OCI-LY7 (cell line): ENCODE data around the gene MAP3K2. TPM values are rescaled to one million over a fixed set of nuclear protein-coding genes. Genes with fewer than 3 reads are reported as not detected.

ENCODE experiments used
- BruUV-seq: library from RNA; stranded (reverse); fragments of 400-500 nt; replicated peaks from 2 replicates; lab custom pipeline; 2021; lab: Mats Ljungman, UMichigan
- CTCF ChIA-PET: fragments of 300-600 bp; sonication (Branson Sonifier 250); formaldehyde crosslinking; loops from one replicate; lab custom pipeline; 2022; ENCODE audit warnings: antibody characterized with exemption; ENCODE audit not compliant: unreplicated experiment; lab: Charles Lee
- POLR2A ChIA-PET: fragments of 300-600 bp; sonication (Branson Sonifier 250); formaldehyde crosslinking; loops from one replicate; lab custom pipeline; 2022; ENCODE audit warnings: antibody characterized with exemption; lab: Charles Lee
- DNase-seq: peaks from one replicate; pipeline ENCODE4 v3.0.0-alpha.2; 2015; ENCODE audit warnings: low spot score
- H2AFZ ChIP-seq: fragments of 200-600 bp; sonication (generic), shearing (Covaris generic); 2 replicates; pipeline ENCODE4 v1.6.1; 2014; ENCODE audit warnings: mild to moderate bottlenecking, antibody characterized with exemption, low read length, moderate library complexity
- H3K27ac ChIP-seq: fragments of 200-600 bp; sonication (generic); 2 replicates; pipeline ENCODE4 v1.5.1; 2014; ENCODE audit warnings: mixed run types, low read depth, mild to moderate bottlenecking, moderate library complexity, low read length, inconsistent platforms; ENCODE audit not compliant: poor library complexity, severe bottlenecking
- H3K36me3 ChIP-seq: fragments of 200-600 bp; sonication (generic); 2 replicates; pipeline ENCODE4 v1.6.1; 2014; ENCODE audit warnings: mild to moderate bottlenecking, antibody characterized with exemption, low read length, moderate library complexity, mixed read lengths; ENCODE audit not compliant: insufficient read depth
- H3K4me1 ChIP-seq: fragments of 200-600 bp; sonication (generic); 2 replicates; pipeline ENCODE4 v1.5.1; 2014; ENCODE audit warnings: mild to moderate bottlenecking, low read length; ENCODE audit not compliant: insufficient read depth, poor library complexity, severe bottlenecking
- H3K4me2 ChIP-seq: fragments of 200-600 bp; sonication (generic); 2 replicates; pipeline ENCODE4 v1.6.1; 2014; ENCODE audit warnings: mild to moderate bottlenecking, low read length
- H3K4me3 ChIP-seq: fragments of 200-600 bp; sonication (generic); 2 replicates; pipeline ENCODE4 v1.5.1; 2014; ENCODE audit warnings: mild to moderate bottlenecking, low read depth, low read length; ENCODE audit not compliant: poor library complexity, severe bottlenecking
- H3K79me2 ChIP-seq: fragments of 200-600 bp; sonication (generic); 2 replicates; pipeline ENCODE4 v1.6.1; 2016; ENCODE audit warnings: low read depth, mild to moderate bottlenecking, low read length, moderate library complexity, mixed read lengths; ENCODE audit not compliant: insufficient read depth
- H3K9me2 ChIP-seq: fragments of 200-600 bp; sonication (generic); 2 replicates; pipeline ENCODE4 v1.6.1; 2016; ENCODE audit warnings: mild to moderate bottlenecking, low read length, mixed read lengths; ENCODE audit not compliant: insufficient read depth
- H3K9me3 ChIP-seq: fragments of 200-600 bp; sonication (generic); 2 replicates; pipeline ENCODE4 v1.6.1; 2014; ENCODE audit warnings: mild to moderate bottlenecking, mixed run types, low read length, mixed read lengths
- H4K20me1 ChIP-seq: fragments of 200-600 bp; sonication (generic); 2 replicates; pipeline ENCODE4 v1.6.1; 2014; ENCODE audit warnings: mild to moderate bottlenecking, antibody characterized with exemption, low read length, moderate library complexity, mixed read lengths; ENCODE audit not compliant: insufficient read depth
- EZH2phosphoT487 ChIP-seq: fragments of 200-600 bp; sonication (generic); IDR thresholded peaks from 2 replicates; pipeline ENCODE4 v1.6.1; 2018; ENCODE audit warnings: low read depth, borderline replicate concordance, mild to moderate bottlenecking, mixed run types, antibody characterized with exemption, low read length, moderate library complexity, mixed read lengths
- intact Hi-C: fragments of 100-400 bp; cut with micrococcal nuclease; formaldehyde crosslinking; loops from one replicate; pipeline ENCODE4 v1.10.0; 2022; ENCODE audit not compliant: unreplicated experiment
- total RNA-seq, 2 experiments: library from RNA; depleted of rRNA in 1 of 2; stranded (reverse); fragments of >200 nt in 1 of 2; shearing (Covaris generic) in 1 of 2; gene quantifications; 2 replicates each; pipeline ENCODE4 v1.2.3, GENCODE V29; 2014 to 2022
- TF ChIP-seq, protein P1 (sequence below): fragments of 200-600 bp; sonication (generic); conservative IDR thresholded peaks from 2 replicates; pipeline ENCODE4 v1.5.1; 2014; ENCODE audit warnings: mild to moderate bottlenecking, antibody characterized with exemption, low read length, moderate library complexity, mixed read lengths

MAP3K2 gene
- total RNA-seq, 2 experiments from 2014 or later, result 33.2 to 52.5 TPM

DNA sequence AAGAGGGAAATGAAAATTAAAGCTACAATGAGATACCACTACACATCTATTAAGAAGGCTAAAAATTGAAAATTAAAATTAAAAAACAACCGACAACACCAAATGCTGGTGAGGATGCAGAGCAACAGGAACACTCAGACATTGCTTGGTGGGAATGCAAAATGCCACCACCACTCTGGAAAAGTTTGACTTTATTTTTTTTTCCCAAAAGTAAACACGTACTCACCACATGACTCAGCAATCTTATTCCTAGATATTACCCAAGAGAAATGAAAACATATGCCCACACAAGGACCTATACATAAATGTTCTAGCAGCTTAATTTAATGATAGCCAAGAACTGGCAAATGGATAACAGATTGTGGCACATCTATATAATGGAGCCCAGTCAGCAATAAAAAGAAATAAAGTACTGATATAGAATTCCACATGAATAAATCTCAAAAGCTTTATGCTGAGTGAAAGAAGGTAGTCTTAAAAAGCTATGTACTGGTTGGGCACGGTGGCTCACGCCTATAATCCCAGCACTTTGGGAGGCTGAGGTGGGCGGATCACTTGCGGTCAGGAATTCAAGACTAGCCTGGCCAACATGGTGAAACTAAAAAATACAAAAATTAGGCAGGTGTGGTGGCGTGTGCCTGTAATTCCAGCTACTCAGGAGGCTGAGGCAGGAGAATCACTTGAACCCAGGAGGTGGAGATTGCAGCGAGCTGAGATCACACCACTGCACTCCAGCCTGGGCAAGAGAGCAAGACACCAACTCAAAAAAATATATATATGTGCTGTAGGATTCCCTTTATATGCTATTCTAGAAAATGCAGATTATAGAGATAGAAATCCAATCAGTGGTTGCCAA, 26.2 kb upstream of the MAP3K2 start:
- intact Hi-C loops, result no loop called here
- Histone ChIP-seq H3K4me1 (peaks cover 36% of the 10 kb centered on the region), H3K9me2 (no peaks in the 10 kb centered on the region), H3K9me3 (peaks cover 12% of the 10 kb centered on the region; the same call in 1 of the 2 replicates), H3K4me3 (no peak overlapping the region), H3K36me3 (no peaks in the 10 kb centered on the region), H4K20me1 (no peaks in the 10 kb centered on the region), H3K79me2 (no peaks in the 10 kb centered on the region), H3K4me2 (no peak overlapping the region), H2AFZ (no peak overlapping the region), H3K27ac (no peak overlapping the region)
- ChIA-PET CTCF (interaction anchor here (0.9 kb wide), 1 partner anchor 15 kb away, joined by 3 read pairs; no protein-coding TSS in a partner anchor), POLR2A (interaction anchor here (0.7 to 1.7 kb wide), 3 partner anchors 15 to 115 kb away, joined by 3 to 9 read pairs (median 4); no protein-coding TSS in a partner anchor)
- no peak for TF ChIP-seq EZH2phosphoT487
- TF ChIP-seq, protein P1, sequence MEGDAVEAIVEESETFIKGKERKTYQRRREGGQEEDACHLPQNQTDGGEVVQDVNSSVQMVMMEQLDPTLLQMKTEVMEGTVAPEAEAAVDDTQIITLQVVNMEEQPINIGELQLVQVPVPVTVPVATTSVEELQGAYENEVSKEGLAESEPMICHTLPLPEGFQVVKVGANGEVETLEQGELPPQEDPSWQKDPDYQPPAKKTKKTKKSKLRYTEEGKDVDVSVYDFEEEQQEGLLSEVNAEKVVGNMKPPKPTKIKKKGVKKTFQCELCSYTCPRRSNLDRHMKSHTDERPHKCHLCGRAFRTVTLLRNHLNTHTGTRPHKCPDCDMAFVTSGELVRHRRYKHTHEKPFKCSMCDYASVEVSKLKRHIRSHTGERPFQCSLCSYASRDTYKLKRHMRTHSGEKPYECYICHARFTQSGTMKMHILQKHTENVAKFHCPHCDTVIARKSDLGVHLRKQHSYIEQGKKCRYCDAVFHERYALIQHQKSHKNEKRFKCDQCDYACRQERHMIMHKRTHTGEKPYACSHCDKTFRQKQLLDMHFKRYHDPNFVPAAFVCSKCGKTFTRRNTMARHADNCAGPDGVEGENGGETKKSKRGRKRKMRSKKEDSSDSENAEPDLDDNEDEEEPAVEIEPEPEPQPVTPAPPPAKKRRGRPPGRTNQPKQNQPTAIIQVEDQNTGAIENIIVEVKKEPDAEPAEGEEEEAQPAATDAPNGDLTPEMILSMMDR, result no peak
- BruUV-seq, result no TSS peak
- no peak for DNase-seq

DNA sequence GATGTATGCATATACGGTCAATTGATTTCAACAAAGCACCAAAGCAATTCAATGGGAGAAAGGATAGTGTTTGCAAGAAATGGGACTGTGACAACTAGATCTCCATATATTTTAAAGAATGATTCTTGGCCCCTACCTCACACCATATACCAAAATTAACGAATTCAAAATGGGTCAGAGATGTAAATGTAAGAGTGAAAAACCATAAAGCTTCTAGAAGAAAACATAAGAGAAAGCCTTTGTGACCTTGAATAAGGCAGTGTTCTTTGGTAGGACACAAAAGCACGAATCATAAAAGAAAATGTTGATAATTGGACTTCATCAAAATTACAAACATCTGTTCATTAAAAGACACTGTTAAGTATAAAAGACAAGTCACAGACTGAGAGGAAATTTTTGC, 25.4 kb upstream of the MAP3K2 start:
- ChIA-PET POLR2A (interaction anchor here (0.7 to 1.7 kb wide), 3 partner anchors 14 to 115 kb away, joined by 3 to 9 read pairs (median 4); no protein-coding TSS in a partner anchor), CTCF (no interaction called here)
- no peak overlapping the region for H3K4me2 ChIP-seq
- peaks cover 12% of the 10 kb centered on the region; the same call in 1 of the 2 replicates for H3K9me3 ChIP-seq
- peaks cover 40% of the 10 kb centered on the region for H3K4me1 ChIP-seq
- H3K9me2 ChIP-seq, result no peaks in the 10 kb centered on the region
- intact Hi-C loops, result no loop called here
- no peak for TF ChIP-seq EZH2phosphoT487
- TF ChIP-seq, protein P1, result no peak
- H2AFZ ChIP-seq, result no peak overlapping the region
- no peak overlapping the region for H3K4me3 ChIP-seq
- no peaks in the 10 kb centered on the region for H3K36me3 ChIP-seq
- no peak overlapping the region for H3K27ac ChIP-seq
- no peak for DNase-seq
- H3K79me2 ChIP-seq, result no peaks in the 10 kb centered on the region
- no TSS peak for BruUV-seq
- H4K20me1 ChIP-seq, result no peaks in the 10 kb centered on the region
